WTC11 (cell line): Measurements from ENCODE around the gene TMPRSS5.

Experiments used
- ATF2 ChIP-seq: sonication (generic); formaldehyde crosslinking; IDR thresholded peaks from 2 replicates; pipeline ENCODE4 v1.8.1; 2022; ENCODE audit warnings: low read depth, missing genetic modification reagents, borderline replicate concordance
- CTCF ChIP-seq: fragments of 200-600 bp; IDR thresholded peaks from 2 replicates; pipeline ENCODE4 v1.8.0; 2022; ENCODE audit warnings: antibody characterized with exemption
- IRF1 ChIP-seq: sonication (generic); formaldehyde crosslinking; IDR thresholded peaks from 2 replicates; pipeline ENCODE4 v1.8.0; 2023; ENCODE audit warnings: missing genetic modification reagents
- IRF2 ChIP-seq: sonication (generic); formaldehyde crosslinking; IDR thresholded peaks from 2 replicates; pipeline ENCODE4 v1.8.0; 2022; ENCODE audit warnings: low read depth, missing genetic modification reagents, borderline replicate concordance
- NFE2L1 ChIP-seq: sonication (generic); formaldehyde crosslinking; IDR thresholded peaks from 2 replicates; pipeline ENCODE4 v1.8.1; 2023; ENCODE audit warnings: missing genetic modification reagents
- NR1H2 ChIP-seq: sonication (generic); formaldehyde crosslinking; IDR thresholded peaks from 2 replicates; pipeline ENCODE4 v1.9.0; 2021; ENCODE audit warnings: mild to moderate bottlenecking, moderate library complexity, missing genetic modification reagents
- ZNF219 ChIP-seq: sonication (generic); formaldehyde crosslinking; IDR thresholded peaks from 2 replicates; pipeline ENCODE4 v1.8.0; 2023; ENCODE audit warnings: missing genetic modification reagents, mild to moderate bottlenecking, borderline replicate concordance
- ZNF317 ChIP-seq: sonication (generic); formaldehyde crosslinking; IDR thresholded peaks from 2 replicates; pipeline ENCODE4 v1.8.1; 2023; ENCODE audit warnings: low read depth, mild to moderate bottlenecking, moderate library complexity, missing genetic modification reagents, borderline replicate concordance
- TF ChIP-seq, protein P1 (sequence below): sonication (generic); formaldehyde crosslinking; IDR thresholded peaks from 2 replicates; pipeline ENCODE4 v1.8.0; 2022; ENCODE audit warnings: mild to moderate bottlenecking, missing genetic modification reagents
- TF ChIP-seq, protein P2 (sequence below): sonication (generic); formaldehyde crosslinking; IDR thresholded peaks from 2 replicates; pipeline ENCODE4 v1.8.1; 2023; ENCODE audit warnings: mild to moderate bottlenecking, missing genetic modification reagents, moderate library complexity

DNA sequence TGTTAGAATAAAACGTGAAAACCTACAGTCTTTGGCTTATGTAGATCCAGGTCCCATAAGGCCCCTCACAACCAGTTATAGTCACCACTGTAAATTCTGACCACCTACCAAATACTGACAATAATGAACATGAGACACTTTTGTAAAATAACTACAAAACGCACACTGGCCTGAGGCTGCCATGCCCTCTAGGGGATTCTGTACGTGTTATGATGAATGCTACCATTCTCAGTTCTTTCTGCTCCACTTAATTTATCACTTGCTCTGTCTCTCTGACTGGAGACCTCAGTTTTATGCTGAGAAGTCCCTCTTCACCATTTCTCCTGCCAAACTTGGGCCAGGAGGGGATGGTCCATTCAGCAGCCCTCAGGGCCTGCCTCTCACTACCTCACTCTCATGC, 18.7 kb upstream of the TMPRSS5 start:
- TF ChIP-seq, protein P1, sequence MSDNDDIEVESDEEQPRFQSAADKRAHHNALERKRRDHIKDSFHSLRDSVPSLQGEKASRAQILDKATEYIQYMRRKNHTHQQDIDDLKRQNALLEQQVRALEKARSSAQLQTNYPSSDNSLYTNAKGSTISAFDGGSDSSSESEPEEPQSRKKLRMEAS (CRISPR knock-in tag), result no peak
- TF ChIP-seq NR1H2 (CRISPR knock-in tag), result no peak
- no peak for TF ChIP-seq ZNF317 (CRISPR knock-in tag)
- TF ChIP-seq CTCF, result no peak
- no peak for TF ChIP-seq IRF2
- TF ChIP-seq, protein P2, sequence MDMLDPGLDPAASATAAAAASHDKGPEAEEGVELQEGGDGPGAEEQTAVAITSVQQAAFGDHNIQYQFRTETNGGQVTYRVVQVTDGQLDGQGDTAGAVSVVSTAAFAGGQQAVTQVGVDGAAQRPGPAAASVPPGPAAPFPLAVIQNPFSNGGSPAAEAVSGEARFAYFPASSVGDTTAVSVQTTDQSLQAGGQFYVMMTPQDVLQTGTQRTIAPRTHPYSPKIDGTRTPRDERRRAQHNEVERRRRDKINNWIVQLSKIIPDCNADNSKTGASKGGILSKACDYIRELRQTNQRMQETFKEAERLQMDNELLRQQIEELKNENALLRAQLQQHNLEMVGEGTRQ (CRISPR knock-in tag), result no peak
- TF ChIP-seq NFE2L1 (CRISPR knock-in tag), result no peak
- no peak for TF ChIP-seq IRF1 (CRISPR knock-in tag)
- TF ChIP-seq ATF2 (CRISPR knock-in tag), result no peak
- no peak for TF ChIP-seq ZNF219 (CRISPR knock-in tag)
